Stimulated activated CD4-positive, alpha-beta T cell treated with anti-CD3 and anti-CD28 coated beads, Interleukin-4, amount 100 ng/mL, for 48 hours (primary cell): ENCODE results near the gene SLC35A5.
"Not testable (repeated sequence)": the region's sequence is repeated elsewhere in the genome, so short reads cannot be mapped to it uniquely, and the experiment has no call there.

Experiments used
- DNase-seq, 2 donors: peaks; one replicate each; pipeline ENCODE4 v3.0.0-alpha.2; 2020; ENCODE audit warnings: low read depth in 2 of 2

The SLC35A5 gene

DNA sequence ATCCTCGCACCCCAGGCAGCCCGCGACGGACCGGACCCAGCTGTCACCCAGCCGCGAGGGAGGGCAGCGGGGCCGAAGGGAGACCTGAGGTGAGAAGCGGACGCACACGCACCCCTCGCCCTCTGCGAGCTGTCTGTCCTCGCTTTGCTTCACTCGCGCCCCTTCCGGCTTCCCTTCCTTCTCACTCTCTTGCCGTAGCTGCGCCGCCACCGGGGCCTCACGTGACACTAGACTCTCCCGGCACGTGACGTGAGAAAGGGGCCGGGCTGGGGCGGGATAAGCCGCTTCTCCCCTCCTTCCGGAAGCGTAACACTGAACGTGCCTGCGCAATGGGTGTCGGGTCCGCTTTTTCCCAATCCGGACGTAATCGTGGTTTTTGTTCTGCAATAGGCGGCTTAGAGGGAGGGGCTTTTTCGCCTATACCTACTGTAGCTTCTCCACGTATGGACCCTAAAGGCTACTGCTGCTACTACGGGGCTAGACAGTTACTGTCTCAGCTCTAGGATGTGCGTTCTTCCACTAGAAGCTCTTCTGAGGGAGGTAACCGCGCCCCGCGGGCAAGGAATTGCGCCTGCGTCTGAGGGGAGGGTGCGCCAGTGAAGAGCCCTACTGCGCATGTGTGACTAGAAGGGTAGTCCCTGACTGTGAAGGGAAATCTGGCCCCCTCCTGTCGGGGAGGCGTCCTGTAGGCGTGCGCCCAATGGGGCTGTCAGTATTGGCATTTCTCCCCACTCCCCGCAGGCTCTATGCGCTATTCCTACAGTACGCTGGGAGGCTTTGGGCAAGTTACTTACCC lies at the start of gene SLC35A5, which contains the start of gene ATG3:
Gene SLC35A5 (plus strand): TSS at position 312 of the 796 bp plus-strand sequence. CDS start 1,359 bp downstream, outside the sequence.
Gene ATG3 (minus strand): TSS at position 229 of the 796 bp plus-strand sequence. CDS start 434 bp downstream, outside the sequence.
- DNase-seq, result peak; percentile 97 to 98

DNA sequence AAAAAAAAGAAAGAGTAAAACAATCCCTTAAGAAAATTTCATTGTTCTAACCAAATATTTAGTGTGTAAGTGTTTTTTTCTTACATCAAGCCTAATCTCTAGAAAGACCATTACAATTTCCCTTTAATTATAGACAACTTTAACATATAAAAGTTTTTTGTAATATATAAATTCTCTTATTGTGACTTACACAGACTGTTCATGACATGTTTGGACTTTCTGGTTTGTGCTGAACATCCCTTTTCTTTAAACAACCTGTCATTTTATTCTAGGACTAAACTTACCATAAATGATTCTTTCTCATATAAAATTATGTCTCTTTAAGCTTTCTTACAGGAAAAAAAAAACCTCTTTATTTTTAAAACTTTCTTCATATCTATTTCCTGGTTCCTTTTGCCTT lies 49.5 kb upstream of the SLC35A5 start:
- DNase-seq, result no peak

GRCh38 chr3:112514527-112515128 lies 47.2 kb upstream of the SLC35A5 start:
- no peak for DNase-seq

- DNase-seq, result not testable (repeated sequence)
Observed at GRCh38 chr3:112518970-112519369, 42.9 kb upstream of the SLC35A5 start.

GRCh38 chr3:112519424-112520001 lies 42.3 kb upstream of the SLC35A5 start:
- DNase-seq, result peak in 1 of 2 donors; percentile 23

DNA sequence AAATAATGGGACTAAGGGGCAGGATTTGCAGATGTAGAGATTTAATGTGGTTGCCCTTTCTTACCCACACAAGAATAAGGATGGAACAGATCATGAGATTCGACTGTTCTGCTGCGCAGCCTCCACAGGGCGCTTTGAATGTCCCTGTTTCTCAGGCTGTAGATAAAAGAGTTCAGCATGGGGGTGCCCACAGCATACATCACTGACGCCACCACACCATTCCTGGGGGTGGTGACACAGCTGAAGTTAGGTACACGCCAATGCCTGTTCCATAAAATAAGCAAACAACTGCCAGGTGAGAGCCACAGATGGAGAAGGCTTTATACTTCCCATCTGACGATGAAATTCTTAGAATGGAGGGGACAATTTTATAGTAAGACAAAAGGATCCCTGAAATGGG lies 37.7 kb upstream of the SLC35A5 start:
- DNase-seq, result not testable (repeated sequence)

- no peak for DNase-seq
Observed at GRCh38 chr3:112530573-112530972, 31.3 kb upstream of the SLC35A5 start.

DNA sequence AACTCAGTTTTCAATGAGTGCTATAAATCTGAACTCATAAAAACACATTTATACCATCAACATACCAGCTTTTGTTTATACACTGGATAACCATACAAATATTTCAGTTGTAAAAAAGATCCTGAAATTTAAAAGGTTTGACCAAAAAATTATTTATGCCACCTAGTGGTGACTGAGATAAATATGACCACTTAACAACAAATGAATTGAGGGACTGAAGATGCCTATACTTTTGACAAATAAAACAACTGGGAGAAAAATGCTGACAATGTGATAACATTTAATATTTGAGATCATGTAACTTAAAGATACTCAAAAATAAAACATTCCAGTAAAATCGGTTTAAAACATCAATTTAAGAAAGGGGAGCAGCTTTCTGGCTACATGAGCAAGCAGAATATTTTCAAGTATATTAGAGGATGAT lies 30.5 kb upstream of the SLC35A5 start:
- no peak for DNase-seq

- DNase-seq, result no peak
Observed at GRCh38 chr3:112539825-112540650, 21.8 kb upstream of the SLC35A5 start.

- DNase-seq, result no peak
Observed at GRCh38 chr3:112546216-112546759, 15.6 kb upstream of the SLC35A5 start.

DNA sequence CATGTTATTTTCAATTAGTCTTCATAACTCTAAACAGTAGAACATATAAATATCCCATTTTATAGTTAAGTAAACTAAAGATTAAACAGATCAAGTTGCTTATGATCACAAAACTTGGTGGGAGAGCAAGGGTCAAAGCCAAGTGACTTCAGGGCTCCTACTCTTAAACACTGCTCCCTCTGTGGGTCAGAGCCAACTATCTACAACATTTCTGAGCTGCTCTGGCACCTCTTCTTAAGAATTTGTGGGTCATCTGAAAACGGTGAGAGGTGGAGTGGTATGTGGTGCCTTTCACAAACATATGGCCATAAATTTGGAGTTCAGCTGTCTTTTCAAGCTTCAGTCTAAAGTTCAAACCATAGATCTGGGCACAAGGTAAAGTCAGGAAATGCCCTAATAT lies 11.0 kb upstream of the SLC35A5 start:
- no peak for DNase-seq

DNA sequence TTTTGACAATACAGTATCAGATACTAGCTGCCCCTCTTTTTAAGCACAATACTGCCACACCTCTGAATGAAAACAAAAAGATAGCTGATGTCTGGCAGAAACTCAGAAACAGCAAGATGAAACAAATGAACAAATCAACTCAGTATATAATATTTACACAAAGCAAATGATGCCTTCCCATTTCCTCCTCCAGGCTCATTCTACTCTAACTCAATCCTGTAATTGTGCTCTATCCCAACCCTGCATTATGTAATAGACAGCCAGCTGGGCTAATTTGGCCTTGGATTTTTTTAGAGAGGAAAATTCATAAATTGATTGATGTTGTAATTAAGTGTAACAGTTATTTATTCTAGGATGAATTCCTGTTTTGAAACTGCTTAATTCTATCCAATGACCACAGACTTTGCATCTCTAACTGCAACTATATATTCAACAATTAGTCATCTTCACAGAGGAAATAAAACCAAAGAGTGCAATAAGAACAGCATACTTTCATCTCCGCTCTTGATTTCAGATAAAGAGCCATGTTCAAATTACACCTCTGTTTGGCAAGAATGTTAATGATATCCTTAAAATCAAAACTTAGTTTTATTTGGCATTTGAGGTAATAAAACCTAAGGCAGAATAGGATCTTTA lies 6.2 kb upstream of the SLC35A5 start:
- no peak for DNase-seq

- no peak for DNase-seq
Observed at GRCh38 chr3:112557976-112558375, 3.9 kb upstream of the SLC35A5 start.

DNA sequence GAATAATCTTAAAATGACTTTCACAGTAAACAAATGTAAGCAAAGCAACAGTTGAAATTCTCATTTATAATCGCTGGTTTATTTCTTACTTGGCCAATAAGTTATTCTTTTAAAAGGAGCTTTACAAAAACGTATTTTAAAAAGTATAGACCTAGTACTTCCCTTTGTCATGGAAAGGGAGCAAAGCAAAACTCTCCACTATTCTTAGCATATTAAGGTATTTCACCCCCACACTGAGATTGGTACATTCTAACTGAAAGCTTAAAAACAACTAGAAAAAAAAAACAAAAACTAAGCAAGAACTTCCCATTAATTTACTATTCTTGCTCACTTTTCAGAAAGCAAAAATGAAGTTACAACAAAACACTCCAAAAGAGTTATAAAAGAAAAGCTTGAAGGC lies 1.5 kb upstream of the SLC35A5 start:
- no peak for DNase-seq

DNA sequence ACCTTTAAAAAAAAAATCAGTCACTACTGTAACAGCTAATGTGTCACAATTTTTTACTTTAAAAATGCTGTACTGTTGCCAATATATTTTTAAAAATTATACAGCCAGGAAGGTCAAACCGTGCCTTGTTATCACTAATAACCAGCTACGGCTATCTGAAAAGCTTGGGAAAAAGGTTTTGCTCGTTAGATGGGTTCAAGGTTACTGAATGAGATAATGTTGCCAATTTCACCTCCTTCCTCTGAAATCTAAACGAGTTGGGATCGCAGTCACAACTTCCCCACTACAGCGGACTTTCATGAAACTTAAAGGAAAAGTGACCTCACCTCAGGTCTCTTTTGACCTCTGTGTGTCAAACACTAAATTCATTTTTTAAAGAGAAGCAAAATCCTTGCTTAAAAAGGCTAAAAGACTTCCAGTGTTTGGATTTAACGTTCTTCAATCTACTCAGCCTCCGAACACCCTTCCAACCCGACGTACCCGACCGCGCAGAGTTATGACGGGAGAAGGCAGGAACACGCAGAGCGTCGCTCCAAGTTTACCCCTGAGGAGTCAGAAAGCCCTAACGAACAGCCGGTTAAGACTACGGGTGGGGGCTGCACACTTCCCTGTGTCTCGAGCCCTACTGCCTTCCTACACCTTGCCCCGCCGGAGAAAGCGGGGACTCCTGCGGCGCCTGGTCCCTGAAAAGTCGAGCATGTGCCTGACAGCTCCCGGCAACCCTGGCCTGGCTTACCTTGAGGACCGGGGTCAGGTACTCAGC lies 943 bp upstream of the SLC35A5 start:
- peak; percentile 75 for DNase-seq

DNA sequence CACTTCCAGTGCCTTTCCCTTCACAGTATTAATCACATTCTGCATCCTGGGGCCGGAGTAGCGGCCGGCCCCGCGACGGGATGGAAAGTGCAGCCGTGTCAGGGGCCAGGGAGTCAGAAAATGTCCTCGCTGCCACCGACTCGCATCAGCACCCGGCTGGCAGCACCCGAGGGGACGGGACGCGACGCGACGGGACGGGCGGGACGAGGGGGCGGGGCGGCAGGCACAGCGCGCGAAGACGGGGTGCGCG lies 436 bp upstream of the SLC35A5 start:
- DNase-seq, result peak; percentile 71 to 76

GRCh38 chr3:112564247-112564939 lies 2.5 kb downstream of the SLC35A5 start:
- DNase-seq, result not testable (repeated sequence)

DNA sequence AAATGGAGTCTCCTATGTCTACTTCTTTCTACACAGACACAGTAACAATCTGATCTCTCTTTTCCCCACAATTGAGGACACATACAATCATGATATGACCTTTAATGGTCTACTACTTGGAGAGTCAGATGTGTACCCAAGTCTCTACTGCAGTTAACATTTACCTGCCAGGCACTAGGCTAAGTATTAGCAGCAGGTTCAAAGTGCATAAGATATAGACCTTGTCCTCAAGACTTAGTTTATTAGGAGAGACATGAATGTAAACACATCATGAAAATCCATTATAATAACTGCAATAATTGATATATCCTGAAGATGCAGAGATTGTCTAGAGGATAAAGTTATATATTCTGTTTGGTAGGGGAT lies 3.1 kb downstream of the SLC35A5 start:
- DNase-seq, result no peak

DNA sequence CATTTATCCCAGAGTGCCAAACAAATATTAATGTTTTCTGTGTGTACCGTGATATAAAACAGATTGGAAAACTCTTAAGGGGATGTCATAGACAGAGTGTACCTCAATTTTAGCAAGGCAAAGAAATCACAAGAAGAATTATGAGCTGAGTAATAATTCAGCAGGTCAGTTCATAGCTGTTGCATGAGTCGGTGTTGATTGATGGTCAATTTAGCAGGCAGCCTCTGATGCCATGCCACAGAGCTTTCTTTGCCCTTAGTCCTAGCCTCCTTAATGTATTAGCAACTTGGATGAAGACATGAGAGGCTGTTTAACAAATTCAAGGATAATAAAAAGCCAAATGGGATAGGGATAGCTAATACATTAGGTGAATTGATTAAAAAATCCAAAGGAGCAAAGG lies 6.8 kb downstream of the SLC35A5 start:
- DNase-seq, result no peak

DNA sequence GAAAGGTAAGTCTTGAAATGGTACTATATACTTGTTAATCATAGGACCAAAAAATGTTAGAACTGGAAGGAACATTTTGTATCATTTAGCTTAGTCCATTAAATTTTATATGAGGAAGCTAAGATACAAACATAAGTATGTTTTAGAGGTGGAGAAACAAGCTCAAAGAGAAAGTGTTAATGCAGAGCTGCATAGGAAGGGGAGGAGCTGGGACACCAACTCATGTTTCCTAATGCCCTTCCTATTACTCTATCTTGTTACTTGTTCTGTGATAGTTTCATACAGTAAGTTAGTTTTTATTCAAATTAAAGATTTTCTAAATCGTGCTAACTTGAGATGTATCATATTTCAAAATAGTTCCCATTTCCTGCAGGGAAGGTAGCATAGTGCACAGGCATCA lies 7.4 kb downstream of the SLC35A5 start:
- DNase-seq, result no peak
